Astrocyte (in vitro differentiated cells and primary cell): ENCODE results near the gene ENTPD7. TPM values are rescaled to one million over a fixed set of nuclear protein-coding genes. Genes with fewer than 3 reads are reported as not detected.

Source experiments
- DNase-seq: peaks from one replicate; pipeline ENCODE4 v3.0.0-alpha.2; 2010; ENCODE audit warnings: low read depth
- FAIRE-seq: peaks from 2 replicates; lab custom pipeline; 2011; peaks lifted over from hg19 to GRCh38; lab: Jason Lieb, UNC
- H2AFZ ChIP-seq: 2 replicates; pipeline ENCODE4 v1.6.0; 2012; ENCODE audit warnings: low read depth, low read length, inconsistent platforms
- H3K27ac ChIP-seq: 2 replicates; pipeline ENCODE4 v1.5.1; 2011; ENCODE audit warnings: low read depth, low read length, inconsistent platforms
- H3K27me3 ChIP-seq: 2 replicates; pipeline ENCODE4 v1.6.0; 2011; ENCODE audit warnings: low read length, inconsistent platforms; ENCODE audit not compliant: insufficient read depth
- H3K36me3 ChIP-seq: 2 replicates; pipeline ENCODE4 v1.5.1; 2011; ENCODE audit warnings: low read length, inconsistent platforms; ENCODE audit not compliant: insufficient read depth
- H3K4me1 ChIP-seq: 2 replicates; pipeline ENCODE4 v1.5.1; 2011; ENCODE audit warnings: low read length, inconsistent platforms; ENCODE audit not compliant: insufficient read depth
- H3K4me2 ChIP-seq: 2 replicates; pipeline ENCODE4 v1.6.0; 2012; ENCODE audit warnings: low read length, inconsistent platforms
- H3K4me3 ChIP-seq: 2 replicates; pipeline ENCODE4 v1.5.1; 2011; ENCODE audit warnings: low read depth, mild to moderate bottlenecking, low read length, inconsistent platforms; ENCODE audit not compliant: insufficient read depth
- H3K79me2 ChIP-seq: 2 replicates; pipeline ENCODE4 v1.6.0; 2012; ENCODE audit warnings: mild to moderate bottlenecking, low read length, inconsistent platforms; ENCODE audit not compliant: insufficient read depth
- H3K9ac ChIP-seq: 2 replicates; pipeline ENCODE4 v1.6.0; 2012; ENCODE audit warnings: mild to moderate bottlenecking, low read length, inconsistent platforms
- H3K9me3 ChIP-seq: 2 replicates; pipeline ENCODE4 v1.5.1; 2012; ENCODE audit warnings: low read depth, mild to moderate bottlenecking, low read length, inconsistent platforms; ENCODE audit not compliant: insufficient read depth
- H4K20me1 ChIP-seq: 2 replicates; pipeline ENCODE4 v1.6.0; 2012; ENCODE audit warnings: low read length, inconsistent platforms; ENCODE audit not compliant: insufficient read depth
- H3K27ac Mint-ChIP-seq: one replicate; pipeline ENCODE4 v1.8.0; 2021; ENCODE audit warnings: mild to moderate bottlenecking, mixed read lengths; ENCODE audit not compliant: unreplicated experiment
- H3K27me3 Mint-ChIP-seq: one replicate; pipeline ENCODE4 v1.8.0; 2021; ENCODE audit warnings: low read depth, mixed read lengths; ENCODE audit not compliant: unreplicated experiment
- H3K36me3 Mint-ChIP-seq: one replicate; pipeline ENCODE4 v1.8.0; 2021; ENCODE audit warnings: low read depth, mixed read lengths; ENCODE audit not compliant: unreplicated experiment
- H3K4me1 Mint-ChIP-seq: one replicate; pipeline ENCODE4 v1.8.0; 2021; ENCODE audit warnings: low read depth, mixed read lengths; ENCODE audit not compliant: unreplicated experiment
- H3K4me3 Mint-ChIP-seq: one replicate; pipeline ENCODE4 v1.8.0; 2021; ENCODE audit warnings: mild to moderate bottlenecking, moderate library complexity, mixed read lengths; ENCODE audit not compliant: unreplicated experiment
- H3K9me3 Mint-ChIP-seq: one replicate; pipeline ENCODE4 v1.8.0; 2021; ENCODE audit warnings: mild to moderate bottlenecking, mixed read lengths; ENCODE audit not compliant: unreplicated experiment
- CTCF ChIP-seq: IDR thresholded peaks from 2 replicates; pipeline ENCODE4 v1.5.1; 2011; ENCODE audit warnings: low read depth, mild to moderate bottlenecking, inconsistent platforms, low read length, moderate library complexity; ENCODE audit not compliant: insufficient read depth
- EZH2 ChIP-seq: IDR thresholded peaks from 2 replicates; pipeline ENCODE4 v1.6.1; 2012; ENCODE audit warnings: mild to moderate bottlenecking, low read length, inconsistent platforms; ENCODE audit not compliant: insufficient read depth
- total RNA-seq: library from RNA; stranded (reverse); gene quantifications from 2 replicates; pipeline ENCODE4 v1.2.1, GENCODE V29; 2021

ENTPD7 gene
- total RNA-seq, 1 donor from 2014 or later, result 21.6 TPM

- DNase-seq, result no peak
- H3K36me3 Mint-ChIP-seq, result peaks cover 7% of the 10 kb centered on the region
- H3K27me3 Mint-ChIP-seq, result no peaks in the 10 kb centered on the region
- Histone ChIP-seq H2AFZ (no peak overlapping the region), H3K9me3 (no peaks in the 10 kb centered on the region), H3K4me3 (no peak overlapping the region), H3K27me3 (no peaks in the 10 kb centered on the region), H3K4me2 (no peak overlapping the region), H3K9ac (no peak overlapping the region), H3K79me2 (no peaks in the 10 kb centered on the region), H4K20me1 (no peaks in the 10 kb centered on the region), H3K4me1 (no peaks in the 10 kb centered on the region), H3K36me3 (peaks cover 22% of the 10 kb centered on the region), H3K27ac (no peak overlapping the region)
- no peak overlapping the region for H3K4me3 Mint-ChIP-seq
- no peak overlapping the region for H3K27ac Mint-ChIP-seq
- no peaks in the 10 kb centered on the region for H3K9me3 Mint-ChIP-seq
- peaks cover 5% of the 10 kb centered on the region for H3K4me1 Mint-ChIP-seq
- TF ChIP-seq CTCF, result no peak
- no peak for TF ChIP-seq EZH2
- no peak for FAIRE-seq
Measured at GRCh38 chr10:99748823-99749451, 89.6 kb downstream of the ENTPD7 start.

- Histone ChIP-seq H3K4me3 (no peak overlapping the region), H3K4me1 (no peaks in the 10 kb centered on the region), H4K20me1 (no peaks in the 10 kb centered on the region), H3K4me2 (no peak overlapping the region), H2AFZ (no peak overlapping the region), H3K9ac (no peak overlapping the region), H3K36me3 (peaks cover 24% of the 10 kb centered on the region), H3K27me3 (no peaks in the 10 kb centered on the region), H3K79me2 (no peaks in the 10 kb centered on the region), H3K27ac (no peak overlapping the region), H3K9me3 (no peaks in the 10 kb centered on the region)
- Mint-ChIP-seq H3K4me1 (peaks cover 5% of the 10 kb centered on the region), H3K4me3 (no peak overlapping the region), H3K9me3 (no peaks in the 10 kb centered on the region), H3K27me3 (no peaks in the 10 kb centered on the region), H3K36me3 (peaks cover 2% of the 10 kb centered on the region), H3K27ac (no peak overlapping the region)
- no peak for FAIRE-seq
- DNase-seq, result no peak
- TF ChIP-seq CTCF (no peak), EZH2 (no peak)
Measured at GRCh38 chr10:99750641-99751040, 91.3 kb downstream of the ENTPD7 start.

- Histone ChIP-seq H3K27ac (no peak overlapping the region), H3K27me3 (no peaks in the 10 kb centered on the region), H3K9ac (no peak overlapping the region), H3K36me3 (peaks cover 25% of the 10 kb centered on the region), H4K20me1 (no peaks in the 10 kb centered on the region), H3K9me3 (no peaks in the 10 kb centered on the region), H3K4me3 (no peak overlapping the region), H3K4me2 (no peak overlapping the region), H2AFZ (no peak overlapping the region), H3K79me2 (no peaks in the 10 kb centered on the region), H3K4me1 (no peaks in the 10 kb centered on the region)
- Mint-ChIP-seq H3K27ac (no peak overlapping the region), H3K36me3 (peaks cover 7% of the 10 kb centered on the region), H3K4me3 (no peak overlapping the region), H3K27me3 (no peaks in the 10 kb centered on the region), H3K9me3 (no peaks in the 10 kb centered on the region), H3K4me1 (no peaks in the 10 kb centered on the region)
- DNase-seq (no peak), FAIRE-seq (no peak)
- no peak for TF ChIP-seq EZH2
- TF ChIP-seq CTCF, result no peak
Measured at GRCh38 chr10:99754670-99755069, 95.4 kb downstream of the ENTPD7 start.
